WTC11 (cell line): Measurements from ENCODE around the gene ADAP1.

Experiments
- AFF4 ChIP-seq: sonication (generic); formaldehyde crosslinking; IDR thresholded peaks from 2 replicates; pipeline ENCODE4 v1.8.1; 2023; ENCODE audit warnings: mild to moderate bottlenecking, missing genetic modification reagents, borderline replicate concordance
- CTCF ChIP-seq: fragments of 200-600 bp; IDR thresholded peaks from 2 replicates; pipeline ENCODE4 v1.8.0; 2022; ENCODE audit warnings: antibody characterized with exemption
- KAT7 ChIP-seq: sonication (generic); formaldehyde crosslinking; IDR thresholded peaks from 2 replicates; pipeline ENCODE4 v1.8.1; 2023; ENCODE audit warnings: missing genetic modification reagents, mild to moderate bottlenecking, borderline replicate concordance
- MLX ChIP-seq: sonication (generic); formaldehyde crosslinking; IDR thresholded peaks from 2 replicates; pipeline ENCODE4 v1.8.1; 2023; ENCODE audit warnings: mild to moderate bottlenecking, missing genetic modification reagents, moderate library complexity
- NR2C2 ChIP-seq: sonication (generic); formaldehyde crosslinking; IDR thresholded peaks from 2 replicates; pipeline ENCODE4 v1.8.0; 2022; ENCODE audit warnings: mild to moderate bottlenecking, missing genetic modification reagents
- NR3C1 ChIP-seq: sonication (generic); formaldehyde crosslinking; conservative IDR thresholded peaks from 2 replicates; pipeline ENCODE4 v1.8.1; 2023; ENCODE audit warnings: low read depth, mild to moderate bottlenecking, missing genetic modification reagents
- SMAD3 ChIP-seq: sonication (generic); formaldehyde crosslinking; IDR thresholded peaks from 2 replicates; pipeline ENCODE4 v1.8.0; 2022; ENCODE audit warnings: missing genetic modification reagents, mild to moderate bottlenecking, borderline replicate concordance
- ZBTB21 ChIP-seq: sonication (generic); formaldehyde crosslinking; IDR thresholded peaks from 2 replicates; pipeline ENCODE4 v1.8.1; 2023; ENCODE audit warnings: mild to moderate bottlenecking, missing genetic modification reagents, borderline replicate concordance
- ZNF219 ChIP-seq: sonication (generic); formaldehyde crosslinking; IDR thresholded peaks from 2 replicates; pipeline ENCODE4 v1.8.0; 2023; ENCODE audit warnings: missing genetic modification reagents, mild to moderate bottlenecking, borderline replicate concordance
- ZNF512 ChIP-seq: sonication (generic); formaldehyde crosslinking; IDR thresholded peaks from 2 replicates; pipeline ENCODE4 v1.8.1; 2022; ENCODE audit warnings: missing genetic modification reagents, borderline replicate concordance
- TF ChIP-seq, protein P1 (sequence below): fragments of 250-450 bp; sonication (Bioruptor Pico); conservative IDR thresholded peaks from 2 replicates; pipeline ENCODE4 v1.9.0; 2021; ENCODE audit warnings: mild to moderate bottlenecking
- TF ChIP-seq, protein P2 (sequence below): sonication (generic); formaldehyde crosslinking; IDR thresholded peaks from 2 replicates; pipeline ENCODE4 v1.8.0; 2022; ENCODE audit warnings: missing genetic modification reagents

GRCh38 chr7:991729-992656 lies 37.5 kb upstream of the ADAP1 start:
- TF ChIP-seq NR2C2 (CRISPR knock-in tag), result no peak
- no peak for TF ChIP-seq ZNF512 (CRISPR knock-in tag)
- no peak for TF ChIP-seq MLX (CRISPR knock-in tag)
- TF ChIP-seq CTCF, result no peak
- no peak for TF ChIP-seq AFF4
- no peak for TF ChIP-seq KAT7 (CRISPR knock-in tag)
- TF ChIP-seq, protein P1, sequence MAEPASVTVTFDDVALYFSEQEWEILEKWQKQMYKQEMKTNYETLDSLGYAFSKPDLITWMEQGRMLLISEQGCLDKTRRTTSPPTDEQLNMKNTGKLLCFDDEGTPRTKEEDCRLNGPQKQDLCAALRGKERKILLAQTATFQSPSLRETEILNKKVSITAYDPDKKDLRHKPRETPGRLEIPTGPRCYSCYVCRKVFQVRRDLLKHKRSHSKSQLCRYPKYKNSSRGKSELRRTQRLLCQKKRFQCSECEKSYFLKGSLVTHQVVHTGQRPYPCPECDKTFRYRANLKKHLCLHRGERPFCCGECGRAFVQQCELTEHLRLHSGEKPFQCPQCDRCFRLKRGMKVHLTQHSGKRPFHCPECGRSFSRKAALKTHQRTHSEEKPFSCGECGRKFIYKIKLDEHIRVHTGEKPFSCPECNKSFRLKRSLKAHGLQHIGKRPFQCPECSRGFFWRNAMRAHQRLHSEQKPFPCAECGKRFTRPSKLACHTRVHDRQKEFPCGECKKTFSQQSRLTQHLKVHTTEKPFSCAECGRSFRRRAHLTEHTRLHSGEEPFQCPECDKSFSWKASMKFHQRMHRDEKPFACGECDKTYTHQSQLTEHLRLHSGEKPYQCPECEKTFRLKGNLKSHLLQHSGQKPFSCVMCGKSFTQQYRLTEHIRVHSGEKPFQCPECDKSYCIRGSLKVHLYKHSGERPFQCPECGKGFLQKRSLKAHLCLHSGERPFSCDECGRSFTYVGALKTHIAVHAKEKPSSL (CRISPR knock-in tag), result no peak
- TF ChIP-seq ZBTB21 (CRISPR knock-in tag), result no peak
- TF ChIP-seq, protein P2, sequence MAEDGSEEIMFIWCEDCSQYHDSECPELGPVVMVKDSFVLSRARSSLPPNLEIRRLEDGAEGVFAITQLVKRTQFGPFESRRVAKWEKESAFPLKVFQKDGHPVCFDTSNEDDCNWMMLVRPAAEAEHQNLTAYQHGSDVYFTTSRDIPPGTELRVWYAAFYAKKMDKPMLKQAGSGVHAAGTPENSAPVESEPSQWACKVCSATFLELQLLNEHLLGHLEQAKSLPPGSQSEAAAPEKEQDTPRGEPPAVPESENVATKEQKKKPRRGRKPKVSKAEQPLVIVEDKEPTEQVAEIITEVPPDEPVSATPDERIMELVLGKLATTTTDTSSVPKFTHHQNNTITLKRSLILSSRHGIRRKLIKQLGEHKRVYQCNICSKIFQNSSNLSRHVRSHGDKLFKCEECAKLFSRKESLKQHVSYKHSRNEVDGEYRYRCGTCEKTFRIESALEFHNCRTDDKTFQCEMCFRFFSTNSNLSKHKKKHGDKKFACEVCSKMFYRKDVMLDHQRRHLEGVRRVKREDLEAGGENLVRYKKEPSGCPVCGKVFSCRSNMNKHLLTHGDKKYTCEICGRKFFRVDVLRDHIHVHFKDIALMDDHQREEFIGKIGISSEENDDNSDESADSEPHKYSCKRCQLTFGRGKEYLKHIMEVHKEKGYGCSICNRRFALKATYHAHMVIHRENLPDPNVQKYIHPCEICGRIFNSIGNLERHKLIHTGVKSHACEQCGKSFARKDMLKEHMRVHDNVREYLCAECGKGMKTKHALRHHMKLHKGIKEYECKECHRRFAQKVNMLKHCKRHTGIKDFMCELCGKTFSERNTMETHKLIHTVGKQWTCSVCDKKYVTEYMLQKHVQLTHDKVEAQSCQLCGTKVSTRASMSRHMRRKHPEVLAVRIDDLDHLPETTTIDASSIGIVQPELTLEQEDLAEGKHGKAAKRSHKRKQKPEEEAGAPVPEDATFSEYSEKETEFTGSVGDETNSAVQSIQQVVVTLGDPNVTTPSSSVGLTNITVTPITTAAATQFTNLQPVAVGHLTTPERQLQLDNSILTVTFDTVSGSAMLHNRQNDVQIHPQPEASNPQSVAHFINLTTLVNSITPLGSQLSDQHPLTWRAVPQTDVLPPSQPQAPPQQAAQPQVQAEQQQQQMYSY (CRISPR knock-in tag), result no peak
- no peak for TF ChIP-seq ZNF219 (CRISPR knock-in tag)
- no peak for TF ChIP-seq NR3C1 (CRISPR knock-in tag)
- no peak for TF ChIP-seq SMAD3 (CRISPR knock-in tag)
